ENCODE results near the gene C5AR2.

Gene C5AR2

GRCh38 chr19:47309608-47310007 is 22.4 kb upstream of the C5AR2 start, which contains the start of gene C5AR1:
C5AR1 (plus strand) TSS chr19:47309861; CDS start chr19:47309896, 35 bp downstream.
- Histone ChIP-seq H3K27me3 (ENCODE audit: control insufficient read depth, insufficient read depth, low read length) (no peaks in the 10 kb centered on the region), H3K27ac (peak within 1 kb of the TSS; percentile 4), H3K4me2 (ENCODE audit: low read length) (no peak within 1 kb of the TSS), H3K9ac (no peak within 1 kb of the TSS), H3K9me3 (ENCODE audit: control insufficient read depth, low read length) (no peaks in the 10 kb centered on the region), H2AFZ (no peak within 1 kb of the TSS), H3K36me3 (ENCODE audit: control insufficient read depth, insufficient read depth, low read length) (no peaks in the 10 kb centered on the region), H3K79me2 (no peaks in the 10 kb centered on the region), H3K4me3 (ENCODE audit: low read depth, low read length) (no peak within 1 kb of the TSS), H3K4me1 (peaks cover 4% of the 10 kb centered on the region)
- no peak for TF ChIP-seq CTCF (IDR thresholded peaks at IDR 0.05)

- no peak overlapping the region for H2AFZ ChIP-seq
- peaks cover 2% of the 10 kb centered on the region for H3K4me1 ChIP-seq
- no peaks in the 10 kb centered on the region for H3K9me3 ChIP-seq (ENCODE audit: control insufficient read depth, low read length)
- no peak for TF ChIP-seq CTCF (IDR thresholded peaks at IDR 0.05)
- no peak overlapping the region for H3K4me3 ChIP-seq (ENCODE audit: low read depth, low read length)
- H3K79me2 ChIP-seq, result no peaks in the 10 kb centered on the region
- H3K27ac ChIP-seq, result peak overlapping the region; percentile 4
- H3K9ac ChIP-seq, result no peak overlapping the region
- H3K4me2 ChIP-seq (ENCODE audit: low read length), result no peak overlapping the region
- H3K36me3 ChIP-seq (ENCODE audit: control insufficient read depth, insufficient read depth, low read length), result no peaks in the 10 kb centered on the region
- H3K27me3 ChIP-seq (ENCODE audit: control insufficient read depth, insufficient read depth, low read length), result no peaks in the 10 kb centered on the region
Measured at GRCh38 chr19:47310323-47310722, 21.7 kb upstream of the C5AR2 start.

- H3K9ac ChIP-seq, result no peak overlapping the region
- no peaks in the 10 kb centered on the region for H3K27me3 ChIP-seq (ENCODE audit: control insufficient read depth, insufficient read depth, low read length)
- TF ChIP-seq CTCF (IDR thresholded peaks at IDR 0.05), result no peak
- no peaks in the 10 kb centered on the region for H3K79me2 ChIP-seq
- no peaks in the 10 kb centered on the region for H3K9me3 ChIP-seq (ENCODE audit: control insufficient read depth, low read length)
- H3K36me3 ChIP-seq (ENCODE audit: control insufficient read depth, insufficient read depth, low read length), result no peaks in the 10 kb centered on the region
- no peak overlapping the region for H3K4me3 ChIP-seq (ENCODE audit: low read depth, low read length)
- H3K27ac ChIP-seq, result no peak overlapping the region
- H3K4me1 ChIP-seq, result no peaks in the 10 kb centered on the region
- no peak overlapping the region for H3K4me2 ChIP-seq (ENCODE audit: low read length)
- no peak overlapping the region for H2AFZ ChIP-seq
Measured at GRCh38 chr19:47310819-47311218, 21.2 kb upstream of the C5AR2 start.

- H3K4me2 ChIP-seq (ENCODE audit: low read length), result no peak overlapping the region
- H3K27me3 ChIP-seq (ENCODE audit: control insufficient read depth, insufficient read depth, low read length), result no peaks in the 10 kb centered on the region
- no peaks in the 10 kb centered on the region for H3K36me3 ChIP-seq (ENCODE audit: control insufficient read depth, insufficient read depth, low read length)
- H3K9me3 ChIP-seq (ENCODE audit: control insufficient read depth, low read length), result no peaks in the 10 kb centered on the region
- H3K9ac ChIP-seq, result no peak overlapping the region
- TF ChIP-seq CTCF (IDR thresholded peaks at IDR 0.05), result no peak
- H3K27ac ChIP-seq, result no peak overlapping the region
- H3K4me3 ChIP-seq (ENCODE audit: low read depth, low read length), result no peak overlapping the region
- H3K79me2 ChIP-seq, result no peaks in the 10 kb centered on the region
- H3K4me1 ChIP-seq, result no peaks in the 10 kb centered on the region
- H2AFZ ChIP-seq, result no peak overlapping the region
Measured at GRCh38 chr19:47312366-47313006, 19.5 kb upstream of the C5AR2 start.

GRCh38 chr19:47313754-47314295 is 18.1 kb upstream of the C5AR2 start:
- no peak overlapping the region for H3K9ac ChIP-seq
- H3K9me3 ChIP-seq (ENCODE audit: control insufficient read depth, low read length), result no peaks in the 10 kb centered on the region
- H3K4me2 ChIP-seq (ENCODE audit: low read length), result no peak overlapping the region
- no peak overlapping the region for H2AFZ ChIP-seq
- no peaks in the 10 kb centered on the region for H3K4me1 ChIP-seq
- no peak for TF ChIP-seq CTCF (IDR thresholded peaks at IDR 0.05)
- H3K4me3 ChIP-seq (ENCODE audit: low read depth, low read length), result no peak overlapping the region
- H3K36me3 ChIP-seq (ENCODE audit: control insufficient read depth, insufficient read depth, low read length), result no peaks in the 10 kb centered on the region
- H3K79me2 ChIP-seq, result no peaks in the 10 kb centered on the region
- H3K27me3 ChIP-seq (ENCODE audit: control insufficient read depth, insufficient read depth, low read length), result no peaks in the 10 kb centered on the region
- no peak overlapping the region for H3K27ac ChIP-seq

All from parathyroid adenoma (tissue), 2 donors.